Measurements from ENCODE around the gene NELL1.

Gene NELL1

DNA sequence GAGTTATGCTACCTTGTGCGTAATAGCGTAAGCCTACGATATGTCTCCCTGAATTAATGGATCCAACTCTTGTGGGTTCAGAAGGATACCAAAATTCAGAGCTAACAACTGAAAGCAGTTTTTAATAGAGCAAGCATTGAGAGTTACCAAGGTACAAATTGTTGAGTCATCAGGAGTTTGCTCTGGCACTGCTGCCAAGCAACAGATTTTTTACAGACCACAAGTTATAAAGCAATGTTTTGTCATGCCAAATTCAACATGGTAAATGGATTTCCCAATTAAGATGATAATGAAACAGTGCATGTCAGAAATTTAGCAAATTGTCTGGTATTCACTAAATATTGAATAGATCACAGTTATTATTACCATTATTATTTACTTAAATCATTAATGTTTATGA, 295.6 kb downstream of the NELL1 start:
- H3K4me1 ChIP-seq (ENCODE audit: control insufficient read depth, insufficient read depth, low read length), result no peaks in the 10 kb centered on the region
- H3K9ac ChIP-seq (ENCODE audit: low read length), result no peak overlapping the region
- no peaks in the 10 kb centered on the region for H3K27me3 ChIP-seq (ENCODE audit: control insufficient read depth, insufficient read depth, low read length)
- H3K27ac ChIP-seq (ENCODE audit: low read depth, low read length), result no peak overlapping the region
- H3K4me3 ChIP-seq (ENCODE audit: low read length), result no peak overlapping the region
- no peaks in the 10 kb centered on the region for H3K36me3 ChIP-seq (ENCODE audit: control insufficient read depth, insufficient read depth, low read length)

DNA sequence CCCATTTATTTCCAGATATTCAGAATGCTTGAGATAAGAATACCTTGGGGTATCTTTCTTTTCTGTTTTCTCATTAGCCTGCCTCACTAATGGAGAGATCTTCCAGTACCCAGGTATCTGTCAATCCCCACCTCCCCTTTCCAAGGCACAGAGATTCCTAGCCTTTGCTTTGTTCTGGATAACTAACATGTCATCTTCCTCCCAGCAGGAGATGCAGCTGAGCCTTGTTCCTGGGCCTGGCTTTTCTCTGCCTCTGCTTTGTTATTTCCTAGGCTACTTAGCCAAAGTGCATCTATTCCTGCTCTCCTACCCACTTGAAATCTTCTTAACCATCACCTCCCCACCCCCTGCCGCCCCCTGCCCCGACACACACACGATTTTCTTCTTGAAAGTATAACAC, 297.1 kb downstream of the NELL1 start:
- no peak overlapping the region for H3K9ac ChIP-seq (ENCODE audit: low read length)
- H3K36me3 ChIP-seq (ENCODE audit: control insufficient read depth, insufficient read depth, low read length), result no peaks in the 10 kb centered on the region
- H3K27ac ChIP-seq (ENCODE audit: low read depth, low read length), result no peak overlapping the region
- H3K4me1 ChIP-seq (ENCODE audit: control insufficient read depth, insufficient read depth, low read length), result no peaks in the 10 kb centered on the region
- H3K4me3 ChIP-seq (ENCODE audit: low read length), result no peak overlapping the region
- H3K27me3 ChIP-seq (ENCODE audit: control insufficient read depth, insufficient read depth, low read length), result no peaks in the 10 kb centered on the region

DNA sequence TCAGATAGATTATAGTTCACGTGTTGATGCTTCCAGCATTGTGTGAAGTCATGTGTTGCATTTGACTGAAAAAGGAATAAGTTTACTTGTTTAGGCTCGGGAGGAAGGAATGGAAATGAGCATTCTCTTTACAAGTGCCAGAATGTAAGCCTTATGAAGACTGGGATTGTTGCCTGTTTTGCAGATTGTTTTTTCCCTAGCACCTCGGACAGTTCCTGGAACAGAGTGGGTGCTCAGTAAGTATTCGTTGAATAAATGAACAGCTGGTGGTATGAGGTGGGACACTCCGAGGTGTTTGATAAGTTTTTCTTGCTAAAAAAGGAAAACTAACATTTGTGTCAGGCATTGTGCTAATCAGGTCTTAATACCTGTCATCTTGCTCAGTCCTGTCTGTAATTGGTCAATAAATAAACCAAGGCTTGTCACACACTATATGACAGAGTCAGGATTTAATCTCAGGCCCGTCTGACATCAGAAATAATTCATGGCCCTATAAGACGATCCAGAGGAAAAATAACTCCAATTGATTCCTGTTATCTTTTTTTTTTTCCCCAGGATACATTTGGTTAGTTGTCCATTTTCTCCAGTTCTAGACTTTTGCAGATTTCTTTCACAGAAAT, 304.7 kb downstream of the NELL1 start:
- no peak overlapping the region for H3K9ac ChIP-seq (ENCODE audit: low read length)
- no peak overlapping the region for H3K4me3 ChIP-seq (ENCODE audit: low read length)
- no peaks in the 10 kb centered on the region for H3K36me3 ChIP-seq (ENCODE audit: control insufficient read depth, insufficient read depth, low read length)
- no peak overlapping the region for H3K27ac ChIP-seq (ENCODE audit: low read depth, low read length)
- no peaks in the 10 kb centered on the region for H3K4me1 ChIP-seq (ENCODE audit: control insufficient read depth, insufficient read depth, low read length)
- H3K27me3 ChIP-seq (ENCODE audit: control insufficient read depth, insufficient read depth, low read length), result no peaks in the 10 kb centered on the region

DNA sequence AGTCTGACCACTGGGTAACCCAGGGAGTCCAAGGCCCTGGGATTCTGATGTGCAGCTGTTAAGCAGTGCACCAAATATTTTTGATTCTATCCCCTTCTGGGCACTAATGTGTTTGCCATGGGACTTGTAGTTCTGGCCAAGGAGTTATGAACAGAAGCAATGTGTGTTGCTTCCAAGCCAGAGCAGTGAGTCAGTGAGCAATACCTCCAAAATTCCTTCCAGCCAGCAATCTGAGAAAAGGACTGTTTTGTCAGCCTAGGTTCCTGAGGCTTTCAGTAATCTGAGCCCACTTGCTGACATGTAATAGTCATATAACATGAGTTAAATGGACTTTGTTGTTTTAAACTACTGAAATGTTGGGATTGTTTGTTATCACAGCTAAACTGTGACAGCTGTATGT, 311.4 kb downstream of the NELL1 start:
- H3K36me3 ChIP-seq (ENCODE audit: control insufficient read depth, insufficient read depth, low read length), result no peaks in the 10 kb centered on the region
- H3K27me3 ChIP-seq (ENCODE audit: control insufficient read depth, insufficient read depth, low read length), result no peaks in the 10 kb centered on the region
- H3K4me1 ChIP-seq (ENCODE audit: control insufficient read depth, insufficient read depth, low read length), result no peaks in the 10 kb centered on the region
- no peak overlapping the region for H3K9ac ChIP-seq (ENCODE audit: low read length)
- no peak overlapping the region for H3K27ac ChIP-seq (ENCODE audit: low read depth, low read length)
- no peak overlapping the region for H3K4me3 ChIP-seq (ENCODE audit: low read length)

DNA sequence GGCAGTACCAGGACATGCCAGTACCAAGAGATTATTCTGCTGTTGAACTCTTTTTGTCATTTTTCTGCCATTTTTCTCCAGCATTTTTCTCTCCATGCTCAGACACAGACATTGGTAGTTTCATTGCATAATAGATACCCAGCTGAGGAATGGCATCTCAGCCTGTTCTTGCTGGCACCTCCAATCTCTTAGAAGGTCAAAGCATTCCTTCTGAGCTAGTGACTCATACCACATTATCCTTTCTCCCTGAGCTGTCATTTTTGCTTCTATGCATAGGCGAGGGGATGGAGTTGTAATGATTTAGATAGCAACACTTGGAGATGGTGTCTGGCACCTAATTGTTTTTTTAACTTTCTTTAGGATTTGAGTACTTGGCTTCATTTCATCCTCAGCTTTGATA, 321.1 kb downstream of the NELL1 start:
- Histone ChIP-seq H3K4me3 (ENCODE audit: low read length) (no peak overlapping the region), H3K9ac (ENCODE audit: low read length) (no peak overlapping the region), H3K27me3 (ENCODE audit: control insufficient read depth, insufficient read depth, low read length) (no peaks in the 10 kb centered on the region), H3K4me1 (ENCODE audit: control insufficient read depth, insufficient read depth, low read length) (no peaks in the 10 kb centered on the region), H3K27ac (ENCODE audit: low read depth, low read length) (no peak overlapping the region), H3K36me3 (ENCODE audit: control insufficient read depth, insufficient read depth, low read length) (no peaks in the 10 kb centered on the region)

DNA sequence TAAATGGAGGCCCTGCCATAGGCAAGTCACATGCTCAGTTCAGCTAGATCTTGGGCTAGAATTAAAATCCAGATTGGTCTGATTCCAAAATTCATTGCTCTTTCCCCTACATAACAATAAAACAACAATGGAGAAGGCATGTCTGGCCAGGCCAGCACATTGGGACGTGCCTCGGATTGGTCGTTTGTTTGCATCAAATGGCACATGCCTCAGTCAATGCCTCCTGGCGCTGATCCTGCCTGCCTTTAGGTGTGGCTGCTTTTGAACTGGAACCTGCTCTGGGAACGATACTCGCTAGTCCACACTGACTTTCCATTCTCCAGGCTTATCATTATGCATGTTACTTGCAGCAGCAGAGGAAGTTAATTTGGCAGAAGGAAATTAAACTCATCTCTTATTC, 322.1 kb downstream of the NELL1 start:
- no peak overlapping the region for H3K4me3 ChIP-seq (ENCODE audit: low read length)
- H3K27me3 ChIP-seq (ENCODE audit: control insufficient read depth, insufficient read depth, low read length), result no peaks in the 10 kb centered on the region
- no peaks in the 10 kb centered on the region for H3K36me3 ChIP-seq (ENCODE audit: control insufficient read depth, insufficient read depth, low read length)
- H3K9ac ChIP-seq (ENCODE audit: low read length), result no peak overlapping the region
- no peak overlapping the region for H3K27ac ChIP-seq (ENCODE audit: low read depth, low read length)
- no peaks in the 10 kb centered on the region for H3K4me1 ChIP-seq (ENCODE audit: control insufficient read depth, insufficient read depth, low read length)

DNA sequence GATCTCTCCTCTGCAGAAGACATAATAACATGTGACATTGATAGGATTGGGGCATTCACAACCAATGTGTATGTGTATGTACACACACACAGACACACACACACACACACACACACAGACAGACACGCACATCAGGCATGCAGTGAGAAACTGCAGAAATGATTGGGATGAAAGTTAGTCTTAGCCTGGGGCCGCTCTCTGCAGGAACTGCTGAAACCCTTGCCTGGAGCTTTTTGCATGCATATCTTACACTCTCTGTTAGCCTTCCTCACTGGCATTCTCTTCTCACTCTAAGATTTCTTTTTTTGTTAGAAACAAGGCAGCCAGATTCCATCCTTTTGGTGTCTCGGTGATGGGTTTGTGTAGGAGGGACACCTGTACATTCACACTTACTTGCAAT, 337.9 kb downstream of the NELL1 start:
- H3K27me3 ChIP-seq (ENCODE audit: control insufficient read depth, insufficient read depth, low read length), result no peaks in the 10 kb centered on the region
- no peak overlapping the region for H3K9ac ChIP-seq (ENCODE audit: low read length)
- no peaks in the 10 kb centered on the region for H3K36me3 ChIP-seq (ENCODE audit: control insufficient read depth, insufficient read depth, low read length)
- H3K4me1 ChIP-seq (ENCODE audit: control insufficient read depth, insufficient read depth, low read length), result no peaks in the 10 kb centered on the region
- no peak overlapping the region for H3K4me3 ChIP-seq (ENCODE audit: low read length)
- no peak overlapping the region for H3K27ac ChIP-seq (ENCODE audit: low read depth, low read length)

DNA sequence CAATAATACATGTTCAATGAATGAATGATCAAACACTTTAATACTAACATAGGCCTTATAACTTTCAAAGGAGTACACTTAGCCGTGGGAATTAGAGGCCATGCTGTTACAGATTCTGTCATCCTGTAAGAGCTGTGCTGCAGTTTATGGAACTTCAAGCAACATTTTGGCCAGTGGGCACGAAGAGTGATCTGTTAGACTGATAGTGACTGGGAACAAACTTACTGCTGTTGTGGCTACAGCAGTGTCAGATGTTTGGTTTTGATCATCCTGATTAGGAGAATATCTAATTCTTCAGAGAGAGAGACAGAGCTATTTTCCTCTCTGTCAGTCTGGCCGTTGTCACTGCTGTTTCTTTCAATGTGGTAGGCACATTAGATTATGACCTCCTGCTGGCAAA, 348.9 kb downstream of the NELL1 start:
- Histone ChIP-seq H3K4me3 (ENCODE audit: low read length) (no peak overlapping the region), H3K36me3 (ENCODE audit: control insufficient read depth, insufficient read depth, low read length) (no peaks in the 10 kb centered on the region), H3K27ac (ENCODE audit: low read depth, low read length) (no peak overlapping the region), H3K9ac (ENCODE audit: low read length) (no peak overlapping the region), H3K4me1 (ENCODE audit: control insufficient read depth, insufficient read depth, low read length) (no peaks in the 10 kb centered on the region), H3K27me3 (ENCODE audit: control insufficient read depth, insufficient read depth, low read length) (no peaks in the 10 kb centered on the region)

DNA sequence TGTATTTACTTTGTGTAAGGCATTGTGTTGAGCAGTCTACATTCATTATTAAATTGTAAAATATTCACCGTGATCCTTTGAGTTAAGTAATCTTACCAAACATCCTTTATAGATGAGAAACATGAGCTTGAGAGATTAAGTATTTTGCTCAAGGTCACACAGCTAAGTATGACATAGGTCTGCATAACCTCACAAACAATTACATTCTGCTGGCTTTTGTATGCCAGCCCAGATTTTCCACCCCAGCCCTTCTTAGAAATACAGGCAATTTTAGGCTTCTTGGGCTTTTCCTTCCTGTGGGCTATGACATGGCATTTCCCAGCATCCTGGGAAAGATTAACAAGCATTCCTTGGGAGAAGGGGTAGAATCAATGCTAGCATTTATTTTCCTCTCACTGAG, 357.3 kb downstream of the NELL1 start:
- H3K4me3 ChIP-seq (ENCODE audit: low read length), result no peak overlapping the region
- no peaks in the 10 kb centered on the region for H3K36me3 ChIP-seq (ENCODE audit: control insufficient read depth, insufficient read depth, low read length)
- no peak overlapping the region for H3K9ac ChIP-seq (ENCODE audit: low read length)
- no peaks in the 10 kb centered on the region for H3K27me3 ChIP-seq (ENCODE audit: control insufficient read depth, insufficient read depth, low read length)
- H3K4me1 ChIP-seq (ENCODE audit: control insufficient read depth, insufficient read depth, low read length), result no peaks in the 10 kb centered on the region
- no peak overlapping the region for H3K27ac ChIP-seq (ENCODE audit: low read depth, low read length)

DNA sequence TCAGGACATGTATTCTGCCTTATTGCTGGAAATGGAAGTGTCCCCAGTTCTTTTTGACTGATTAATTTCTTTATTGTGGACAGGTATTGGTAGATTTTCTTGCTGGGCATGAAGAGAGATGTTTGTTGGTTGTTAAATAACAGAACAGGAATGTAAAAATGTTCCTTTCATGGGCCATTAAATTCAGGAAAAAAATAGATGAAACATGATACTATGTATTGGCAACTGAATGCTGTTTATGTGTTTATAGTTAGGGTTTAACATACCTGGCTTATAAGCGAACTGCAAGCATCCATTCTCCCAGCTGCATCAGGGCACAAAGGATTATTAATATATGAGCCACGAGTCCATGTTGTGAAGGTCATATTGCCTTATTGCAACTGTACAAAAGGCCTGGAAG, 368.5 kb downstream of the NELL1 start:
- Histone ChIP-seq H3K4me1 (ENCODE audit: control insufficient read depth, insufficient read depth, low read length) (no peaks in the 10 kb centered on the region), H3K4me3 (ENCODE audit: low read length) (no peak overlapping the region), H3K27me3 (ENCODE audit: control insufficient read depth, insufficient read depth, low read length) (no peaks in the 10 kb centered on the region), H3K9ac (ENCODE audit: low read length) (no peak overlapping the region), H3K36me3 (ENCODE audit: control insufficient read depth, insufficient read depth, low read length) (no peaks in the 10 kb centered on the region), H3K27ac (ENCODE audit: low read depth, low read length) (no peak overlapping the region)

DNA sequence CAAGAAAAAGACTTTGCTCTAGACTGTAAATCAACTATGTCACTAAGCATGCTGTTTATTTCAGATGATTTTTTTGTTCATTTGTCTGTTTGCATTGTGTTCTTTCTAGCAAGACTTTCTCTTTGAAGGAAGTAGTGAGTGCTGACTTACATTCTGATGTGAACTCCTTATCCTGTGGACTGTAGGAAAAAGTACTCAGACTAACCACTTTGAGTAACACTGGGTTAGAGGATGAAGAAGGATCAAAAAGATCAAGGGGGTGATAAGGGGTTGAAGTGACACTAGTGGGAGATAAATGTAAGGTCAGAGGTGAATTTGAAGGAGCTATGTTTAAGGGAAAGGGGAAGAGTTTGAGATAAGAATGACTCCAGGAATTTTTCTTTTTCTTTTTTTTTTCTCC, 369.4 kb downstream of the NELL1 start:
- Histone ChIP-seq H3K4me3 (ENCODE audit: low read length) (no peak overlapping the region), H3K9ac (ENCODE audit: low read length) (no peak overlapping the region), H3K4me1 (ENCODE audit: control insufficient read depth, insufficient read depth, low read length) (no peaks in the 10 kb centered on the region), H3K27ac (ENCODE audit: low read depth, low read length) (no peak overlapping the region), H3K27me3 (ENCODE audit: control insufficient read depth, insufficient read depth, low read length) (no peaks in the 10 kb centered on the region), H3K36me3 (ENCODE audit: control insufficient read depth, insufficient read depth, low read length) (no peaks in the 10 kb centered on the region)

DNA sequence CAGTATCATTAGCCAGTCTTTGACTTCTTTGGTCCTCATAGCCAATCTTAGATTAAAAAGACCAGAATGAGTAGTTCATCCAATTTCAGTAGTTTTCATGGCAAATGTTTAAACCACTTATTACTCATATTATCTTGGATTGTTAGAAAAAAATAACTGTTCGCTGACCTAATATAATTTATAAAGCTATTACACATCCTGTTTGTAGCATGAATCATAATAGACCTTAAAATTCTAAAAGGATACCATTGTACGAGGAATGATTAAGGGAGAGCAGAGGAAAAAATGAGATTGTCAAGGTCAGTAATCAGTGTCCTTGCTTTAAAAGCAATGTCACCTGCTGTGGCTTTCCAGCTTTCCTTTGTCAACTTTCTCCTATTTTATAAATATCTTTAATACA, 371.2 kb downstream of the NELL1 start:
- Histone ChIP-seq H3K4me3 (ENCODE audit: low read length) (no peak overlapping the region), H3K9ac (ENCODE audit: low read length) (no peak overlapping the region), H3K4me1 (ENCODE audit: control insufficient read depth, insufficient read depth, low read length) (no peaks in the 10 kb centered on the region), H3K27ac (ENCODE audit: low read depth, low read length) (no peak overlapping the region), H3K36me3 (ENCODE audit: control insufficient read depth, insufficient read depth, low read length) (no peaks in the 10 kb centered on the region), H3K27me3 (ENCODE audit: control insufficient read depth, insufficient read depth, low read length) (no peaks in the 10 kb centered on the region)

DNA sequence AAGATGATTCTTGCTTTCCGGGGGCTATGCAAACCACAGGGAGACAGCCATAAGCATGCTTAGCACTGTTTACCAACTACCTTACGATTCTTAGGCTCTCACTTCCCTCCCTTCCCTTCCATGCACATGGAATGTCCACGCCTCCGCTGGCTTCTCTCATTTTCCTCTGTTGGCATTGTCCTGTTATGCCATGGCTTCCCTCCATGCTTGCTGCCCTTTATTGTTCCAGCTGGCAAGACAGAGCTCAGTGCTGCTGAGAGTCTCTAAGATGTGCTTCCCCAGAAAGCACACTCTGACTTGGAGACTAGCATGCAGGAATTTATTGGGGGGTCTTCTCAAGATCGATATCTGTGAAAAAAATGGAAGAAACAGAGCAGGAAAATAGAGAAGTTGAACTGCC, 379.2 kb downstream of the NELL1 start:
- no peaks in the 10 kb centered on the region for H3K27me3 ChIP-seq (ENCODE audit: control insufficient read depth, insufficient read depth, low read length)
- H3K4me1 ChIP-seq (ENCODE audit: control insufficient read depth, insufficient read depth, low read length), result no peaks in the 10 kb centered on the region
- H3K27ac ChIP-seq (ENCODE audit: low read depth, low read length), result no peak overlapping the region
- H3K36me3 ChIP-seq (ENCODE audit: control insufficient read depth, insufficient read depth, low read length), result no peaks in the 10 kb centered on the region
- no peak overlapping the region for H3K4me3 ChIP-seq (ENCODE audit: low read length)
- H3K9ac ChIP-seq (ENCODE audit: low read length), result no peak overlapping the region
